HL-60 (cell line): ENCODE results near the gene LRRC72.

Experiments used
- POLR2AphosphoS5 ChIP-seq: IDR thresholded peaks from 2 replicates; pipeline ENCODE4 v1.6.1; 2012; ENCODE audit warnings: low read depth
- SPI1 ChIP-seq: IDR thresholded peaks from 2 replicates; pipeline ENCODE4 v1.6.1; 2012; ENCODE audit warnings: low read depth, mild to moderate bottlenecking, borderline replicate concordance
- TF ChIP-seq, protein P1 (sequence below): IDR thresholded peaks from 2 replicates; pipeline ENCODE4 v1.6.1; 2012; ENCODE audit warnings: low read depth; ENCODE audit not compliant: insufficient replicate concordance
- TF ChIP-seq, protein P2 (sequence below): IDR thresholded peaks from one replicate; pipeline ENCODE4 v1.5.1; 2011; ENCODE audit warnings: low read length, control low read depth, inconsistent platforms; ENCODE audit not compliant: insufficient read depth

DNA sequence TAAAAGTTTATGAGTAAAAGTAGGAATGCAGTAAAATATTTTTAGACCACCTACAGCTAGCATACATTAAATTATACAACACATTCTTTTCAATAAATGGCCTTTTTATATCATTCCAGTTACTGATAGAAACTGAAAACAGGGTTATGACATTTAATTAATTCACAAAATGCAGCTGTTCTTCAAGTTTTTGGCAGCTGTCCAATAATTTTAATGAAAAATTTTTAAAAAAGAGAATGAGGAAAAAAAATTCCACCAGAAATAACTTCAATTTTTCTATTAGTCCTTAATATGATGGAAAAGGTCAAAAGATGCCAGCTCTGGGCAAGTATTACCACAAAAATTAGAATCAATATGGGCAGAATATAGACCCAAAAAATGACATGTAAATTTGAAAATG is 11.9 kb upstream of the LRRC72 start:
- TF ChIP-seq, protein P1, sequence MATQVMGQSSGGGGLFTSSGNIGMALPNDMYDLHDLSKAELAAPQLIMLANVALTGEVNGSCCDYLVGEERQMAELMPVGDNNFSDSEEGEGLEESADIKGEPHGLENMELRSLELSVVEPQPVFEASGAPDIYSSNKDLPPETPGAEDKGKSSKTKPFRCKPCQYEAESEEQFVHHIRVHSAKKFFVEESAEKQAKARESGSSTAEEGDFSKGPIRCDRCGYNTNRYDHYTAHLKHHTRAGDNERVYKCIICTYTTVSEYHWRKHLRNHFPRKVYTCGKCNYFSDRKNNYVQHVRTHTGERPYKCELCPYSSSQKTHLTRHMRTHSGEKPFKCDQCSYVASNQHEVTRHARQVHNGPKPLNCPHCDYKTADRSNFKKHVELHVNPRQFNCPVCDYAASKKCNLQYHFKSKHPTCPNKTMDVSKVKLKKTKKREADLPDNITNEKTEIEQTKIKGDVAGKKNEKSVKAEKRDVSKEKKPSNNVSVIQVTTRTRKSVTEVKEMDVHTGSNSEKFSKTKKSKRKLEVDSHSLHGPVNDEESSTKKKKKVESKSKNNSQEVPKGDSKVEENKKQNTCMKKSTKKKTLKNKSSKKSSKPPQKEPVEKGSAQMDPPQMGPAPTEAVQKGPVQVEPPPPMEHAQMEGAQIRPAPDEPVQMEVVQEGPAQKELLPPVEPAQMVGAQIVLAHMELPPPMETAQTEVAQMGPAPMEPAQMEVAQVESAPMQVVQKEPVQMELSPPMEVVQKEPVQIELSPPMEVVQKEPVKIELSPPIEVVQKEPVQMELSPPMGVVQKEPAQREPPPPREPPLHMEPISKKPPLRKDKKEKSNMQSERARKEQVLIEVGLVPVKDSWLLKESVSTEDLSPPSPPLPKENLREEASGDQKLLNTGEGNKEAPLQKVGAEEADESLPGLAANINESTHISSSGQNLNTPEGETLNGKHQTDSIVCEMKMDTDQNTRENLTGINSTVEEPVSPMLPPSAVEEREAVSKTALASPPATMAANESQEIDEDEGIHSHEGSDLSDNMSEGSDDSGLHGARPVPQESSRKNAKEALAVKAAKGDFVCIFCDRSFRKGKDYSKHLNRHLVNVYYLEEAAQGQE = no peak
- TF ChIP-seq, protein P2, sequence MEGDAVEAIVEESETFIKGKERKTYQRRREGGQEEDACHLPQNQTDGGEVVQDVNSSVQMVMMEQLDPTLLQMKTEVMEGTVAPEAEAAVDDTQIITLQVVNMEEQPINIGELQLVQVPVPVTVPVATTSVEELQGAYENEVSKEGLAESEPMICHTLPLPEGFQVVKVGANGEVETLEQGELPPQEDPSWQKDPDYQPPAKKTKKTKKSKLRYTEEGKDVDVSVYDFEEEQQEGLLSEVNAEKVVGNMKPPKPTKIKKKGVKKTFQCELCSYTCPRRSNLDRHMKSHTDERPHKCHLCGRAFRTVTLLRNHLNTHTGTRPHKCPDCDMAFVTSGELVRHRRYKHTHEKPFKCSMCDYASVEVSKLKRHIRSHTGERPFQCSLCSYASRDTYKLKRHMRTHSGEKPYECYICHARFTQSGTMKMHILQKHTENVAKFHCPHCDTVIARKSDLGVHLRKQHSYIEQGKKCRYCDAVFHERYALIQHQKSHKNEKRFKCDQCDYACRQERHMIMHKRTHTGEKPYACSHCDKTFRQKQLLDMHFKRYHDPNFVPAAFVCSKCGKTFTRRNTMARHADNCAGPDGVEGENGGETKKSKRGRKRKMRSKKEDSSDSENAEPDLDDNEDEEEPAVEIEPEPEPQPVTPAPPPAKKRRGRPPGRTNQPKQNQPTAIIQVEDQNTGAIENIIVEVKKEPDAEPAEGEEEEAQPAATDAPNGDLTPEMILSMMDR = no peak
- no peak for TF ChIP-seq POLR2AphosphoS5
- TF ChIP-seq SPI1 = no peak
